ENCODE measurements around the gene CXCL1. TPM values are rescaled to one million over a fixed set of nuclear protein-coding genes. Genes with fewer than 3 reads are reported as not detected.

Gene CXCL1
- total RNA-seq, 2 experiments from 2014 or later = not detected

DNA sequence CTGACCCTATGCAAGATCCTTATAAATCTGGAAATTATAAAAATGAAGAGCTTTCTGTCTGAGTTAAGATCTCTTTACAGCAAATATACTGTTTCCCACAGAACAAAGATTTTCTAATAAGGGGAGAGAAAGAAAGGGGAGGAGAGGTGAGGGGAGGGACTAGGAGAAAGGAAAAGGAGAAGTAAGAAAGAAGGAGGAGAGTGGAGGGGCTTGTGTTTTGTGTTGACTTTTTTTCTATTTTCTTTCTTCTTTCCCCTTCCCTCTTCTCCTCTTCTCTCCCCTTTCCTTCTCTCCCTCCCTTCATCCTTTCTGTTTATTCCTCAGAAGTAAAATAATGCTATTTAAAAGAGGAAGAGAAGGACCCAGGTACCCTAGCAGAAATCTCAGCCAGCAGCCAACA lies 26.5 kb upstream of the CXCL1 start:
- ChIA-PET CTCF (no interaction called here), POLR2A (no interaction called here)
- Mint-ChIP-seq H3K4me1 (no peaks in the 10 kb centered on the region), H3K4me3 (no peak overlapping the region), H3K27me3 (no peaks in the 10 kb centered on the region), H3K9me3 (no peaks in the 10 kb centered on the region), H3K36me3 (ENCODE audit: low read depth) (no peaks in the 10 kb centered on the region), H3K27ac (no peak overlapping the region)
- no peak for DNase-seq

DNA sequence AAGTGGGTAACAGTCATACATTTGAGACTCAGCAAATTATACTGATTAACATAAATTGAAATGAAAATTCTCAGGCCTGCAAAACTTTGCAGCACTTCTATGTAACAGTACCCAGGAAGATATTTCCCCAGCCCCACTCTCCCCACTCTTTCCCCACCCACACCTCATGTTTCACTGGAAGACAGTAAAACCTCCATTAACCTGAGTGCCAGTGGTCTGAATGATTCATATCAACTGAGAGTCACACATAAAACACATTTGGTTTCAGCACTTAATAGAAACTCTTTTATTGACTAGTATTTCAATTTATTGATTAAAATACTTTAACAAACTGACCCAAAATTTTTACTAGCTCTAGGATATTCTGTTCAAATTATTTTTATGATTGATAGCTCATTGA lies 25.8 kb upstream of the CXCL1 start:
- ChIA-PET POLR2A (no interaction called here), CTCF (no interaction called here)
- H3K36me3 Mint-ChIP-seq (ENCODE audit: low read depth) = no peaks in the 10 kb centered on the region
- H3K27me3 Mint-ChIP-seq = no peaks in the 10 kb centered on the region
- no peaks in the 10 kb centered on the region for H3K9me3 Mint-ChIP-seq
- H3K27ac Mint-ChIP-seq = no peak overlapping the region
- no peak for DNase-seq
- no peak overlapping the region for H3K4me3 Mint-ChIP-seq
- H3K4me1 Mint-ChIP-seq = no peaks in the 10 kb centered on the region

DNA sequence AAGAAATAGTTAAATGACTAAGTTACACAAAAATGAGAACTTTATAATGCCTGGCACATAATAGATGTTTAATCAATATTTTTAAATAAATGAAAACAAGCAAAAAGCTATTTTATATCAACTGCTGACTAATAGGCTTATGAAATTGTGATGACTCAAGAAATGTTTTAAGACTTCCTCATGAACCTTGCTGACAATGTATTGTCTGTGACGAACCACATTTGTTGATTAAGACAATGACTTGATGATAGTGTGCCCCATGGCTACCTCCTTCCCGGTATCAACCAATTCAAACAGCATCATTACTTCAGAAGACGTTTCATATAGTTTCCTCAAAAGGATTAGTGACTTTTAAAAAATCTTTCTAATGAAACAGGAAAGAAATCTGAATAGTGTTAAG lies 24.8 kb upstream of the CXCL1 start:
- no peaks in the 10 kb centered on the region for H3K9me3 Mint-ChIP-seq
- CTCF ChIA-PET = no interaction called here
- H3K27me3 Mint-ChIP-seq = no peaks in the 10 kb centered on the region
- no peak for DNase-seq
- H3K27ac Mint-ChIP-seq = no peak overlapping the region
- POLR2A ChIA-PET = no interaction called here
- H3K4me1 Mint-ChIP-seq = no peaks in the 10 kb centered on the region
- no peaks in the 10 kb centered on the region for H3K36me3 Mint-ChIP-seq (ENCODE audit: low read depth)
- H3K4me3 Mint-ChIP-seq = no peak overlapping the region

DNA sequence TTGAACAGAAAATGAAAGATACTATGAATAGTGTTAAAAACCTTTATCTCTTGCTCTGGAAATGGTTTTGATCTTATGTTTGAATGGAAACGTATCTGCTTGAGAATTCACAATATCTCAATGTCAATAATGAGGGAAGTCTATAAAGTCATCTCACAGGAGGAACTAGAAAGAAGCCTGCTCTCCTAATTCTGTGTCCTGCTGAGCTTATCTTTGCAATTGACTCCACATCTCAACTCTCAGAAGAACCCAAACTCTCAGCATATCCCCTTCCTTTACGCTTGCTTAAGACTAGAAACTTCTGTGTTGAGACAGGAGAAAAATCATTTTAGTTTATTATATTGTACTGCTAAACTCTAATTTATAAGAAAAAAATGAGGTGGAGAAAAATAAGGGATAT lies 24.4 kb upstream of the CXCL1 start:
- Mint-ChIP-seq H3K27ac (no peak overlapping the region), H3K4me1 (no peaks in the 10 kb centered on the region), H3K4me3 (no peak overlapping the region), H3K9me3 (no peaks in the 10 kb centered on the region), H3K27me3 (no peaks in the 10 kb centered on the region), H3K36me3 (ENCODE audit: low read depth) (no peaks in the 10 kb centered on the region)
- ChIA-PET POLR2A (no interaction called here), CTCF (no interaction called here)
- DNase-seq = no peak

DNA sequence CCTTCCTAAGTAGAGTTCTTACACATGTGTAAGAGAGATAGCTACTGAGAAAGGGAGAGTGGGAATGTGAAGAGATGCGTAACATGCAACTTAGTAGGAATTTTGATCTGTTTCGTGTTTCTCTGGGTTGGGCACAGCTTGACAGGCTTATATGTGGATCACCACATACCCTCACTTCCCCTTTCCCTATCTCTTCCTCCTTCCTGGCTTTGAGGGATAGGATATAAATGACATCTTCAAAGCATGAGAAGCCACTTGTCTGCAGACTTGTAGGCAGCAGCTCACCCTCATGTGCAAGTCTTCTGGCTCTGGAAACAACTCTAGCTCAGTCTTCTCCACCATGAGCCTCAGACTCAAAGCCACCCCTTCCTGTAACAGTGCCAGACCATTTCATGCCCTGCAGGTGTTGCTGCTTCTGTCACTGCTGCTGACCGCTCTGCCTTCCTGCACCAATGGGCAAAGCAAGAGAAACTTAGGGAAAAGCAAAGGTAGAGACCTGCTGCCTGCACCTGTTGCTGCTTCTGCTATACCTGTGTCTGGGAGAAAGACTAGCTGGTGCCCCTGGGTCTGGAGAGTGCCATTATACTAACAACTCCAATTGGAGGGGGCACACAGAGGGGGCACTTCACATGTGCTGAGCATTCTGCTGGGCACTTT lies 21.5 kb upstream of the CXCL1 start:
- no peaks in the 10 kb centered on the region for H3K27me3 Mint-ChIP-seq
- ChIA-PET CTCF (no interaction called here), POLR2A (no interaction called here)
- no peaks in the 10 kb centered on the region for H3K4me1 Mint-ChIP-seq
- H3K27ac Mint-ChIP-seq = no peak overlapping the region
- no peaks in the 10 kb centered on the region for H3K36me3 Mint-ChIP-seq (ENCODE audit: low read depth)
- H3K9me3 Mint-ChIP-seq = no peaks in the 10 kb centered on the region
- H3K4me3 Mint-ChIP-seq = no peak overlapping the region
- no peak for DNase-seq

DNA sequence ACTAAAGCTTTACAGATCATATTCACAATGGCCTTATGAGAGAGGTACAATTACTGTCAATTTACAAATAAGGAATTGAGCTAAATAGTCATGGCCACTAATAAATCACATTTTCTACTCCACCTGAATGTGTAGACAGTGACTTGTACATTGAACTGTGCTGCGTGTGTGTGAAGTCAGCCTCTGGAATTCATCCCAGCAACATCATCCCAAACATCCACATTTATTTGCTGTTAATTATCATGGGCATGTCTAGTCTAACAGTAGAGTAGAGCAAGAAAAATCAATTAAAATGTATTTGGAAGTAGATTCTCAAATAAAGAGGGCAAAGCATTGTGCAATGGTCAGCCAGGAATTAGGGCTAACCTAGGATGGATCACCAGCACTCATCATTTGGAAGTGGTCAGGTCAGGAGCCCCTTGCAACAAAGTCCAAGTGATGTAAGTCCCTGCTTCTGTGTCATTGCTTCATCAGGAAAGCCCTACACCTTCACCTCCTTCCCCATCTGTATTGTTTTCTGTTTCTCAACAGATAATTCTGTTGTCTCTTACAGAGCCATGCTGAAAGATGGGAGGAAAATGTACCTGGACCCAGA lies 20.9 kb upstream of the CXCL1 start:
- no peak for DNase-seq
- Mint-ChIP-seq H3K27ac (no peak overlapping the region), H3K9me3 (no peaks in the 10 kb centered on the region), H3K4me1 (no peaks in the 10 kb centered on the region), H3K36me3 (ENCODE audit: low read depth) (no peaks in the 10 kb centered on the region), H3K4me3 (no peak overlapping the region), H3K27me3 (no peaks in the 10 kb centered on the region)
- POLR2A ChIA-PET = no interaction called here
- CTCF ChIA-PET = no interaction called here

DNA sequence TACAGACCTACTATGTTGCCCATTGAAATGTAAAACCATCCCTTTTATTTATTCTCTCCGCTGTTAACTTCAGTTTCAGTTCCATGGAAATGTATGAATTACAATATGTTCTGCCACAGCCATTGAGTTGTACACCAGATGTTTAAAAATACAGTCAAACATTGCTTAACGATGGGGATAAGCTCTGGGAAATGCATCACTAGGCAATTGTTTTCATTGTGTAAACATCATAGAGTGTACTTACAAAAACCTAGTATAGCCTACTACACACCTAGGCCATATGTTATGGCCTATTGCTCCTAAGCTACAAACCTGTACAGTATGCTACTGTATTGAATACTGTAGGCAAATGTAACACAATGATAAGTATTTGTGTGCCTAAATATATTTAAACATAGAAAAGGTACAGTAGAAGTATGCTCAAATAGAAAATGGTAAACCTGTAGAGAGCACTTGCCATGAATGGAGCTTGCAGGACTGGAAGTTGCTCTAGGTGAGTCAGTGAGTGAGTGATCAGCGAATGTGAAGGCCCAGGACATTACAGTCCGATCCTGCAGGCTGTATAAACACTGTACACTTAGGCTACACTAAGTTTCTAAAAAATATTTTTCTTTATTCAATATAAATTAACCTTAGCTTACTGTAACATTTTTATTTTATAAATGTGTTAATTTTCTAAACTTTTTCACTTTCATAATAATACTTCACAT lies 18.8 kb upstream of the CXCL1 start:
- no peak for DNase-seq
- H3K9me3 Mint-ChIP-seq = no peaks in the 10 kb centered on the region
- CTCF ChIA-PET = no interaction called here
- no peaks in the 10 kb centered on the region for H3K4me1 Mint-ChIP-seq
- POLR2A ChIA-PET = no interaction called here
- no peaks in the 10 kb centered on the region for H3K36me3 Mint-ChIP-seq (ENCODE audit: low read depth)
- peaks cover 3% of the 10 kb centered on the region for H3K27me3 Mint-ChIP-seq
- no peak overlapping the region for H3K4me3 Mint-ChIP-seq
- no peak overlapping the region for H3K27ac Mint-ChIP-seq

DNA sequence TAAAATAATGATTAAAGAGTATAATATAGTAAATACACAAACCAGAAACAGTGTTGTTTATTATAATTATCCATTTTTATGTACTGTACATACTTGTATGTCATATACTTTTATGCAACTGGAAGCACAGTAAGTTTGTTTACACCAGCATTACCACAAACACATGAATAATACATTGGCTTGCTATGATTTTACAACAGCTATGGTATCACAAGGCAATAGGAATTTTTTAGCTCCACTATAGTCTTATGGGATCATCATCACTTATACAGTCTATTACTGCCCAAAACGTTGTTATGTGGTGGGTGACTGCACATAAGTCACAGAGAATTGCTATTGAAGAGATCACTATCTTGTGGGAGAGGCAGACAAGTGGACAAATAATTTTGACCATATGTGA lies 17.9 kb upstream of the CXCL1 start:
- no peak for DNase-seq
- Mint-ChIP-seq H3K27ac (no peak overlapping the region), H3K27me3 (peaks cover 3% of the 10 kb centered on the region), H3K9me3 (no peaks in the 10 kb centered on the region), H3K4me3 (no peak overlapping the region), H3K4me1 (no peaks in the 10 kb centered on the region), H3K36me3 (ENCODE audit: low read depth) (no peaks in the 10 kb centered on the region)
- ChIA-PET CTCF (no interaction called here), POLR2A (no interaction called here)

DNA sequence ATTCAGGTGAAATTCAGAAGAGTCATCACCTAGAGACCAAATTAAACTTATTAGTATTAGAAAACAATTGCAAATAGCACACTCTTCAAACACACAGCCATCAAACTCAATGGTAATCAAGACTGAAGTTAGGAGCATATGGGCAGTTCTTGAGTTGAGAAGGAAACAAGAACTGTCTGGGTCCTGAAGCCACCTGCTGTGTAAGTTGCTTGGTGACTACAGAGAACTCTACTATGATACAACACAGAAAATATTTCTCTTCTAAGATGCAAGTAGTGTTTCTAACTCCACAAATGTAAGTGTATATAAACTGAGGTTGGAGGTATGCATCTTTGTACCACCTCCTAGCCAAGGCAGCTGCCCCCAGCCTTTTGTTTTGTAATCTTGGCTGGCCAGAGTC lies 16.4 kb upstream of the CXCL1 start:
- Mint-ChIP-seq H3K9me3 (no peaks in the 10 kb centered on the region), H3K27me3 (peaks cover 3% of the 10 kb centered on the region), H3K36me3 (ENCODE audit: low read depth) (no peaks in the 10 kb centered on the region), H3K27ac (no peak overlapping the region), H3K4me3 (no peak overlapping the region), H3K4me1 (no peaks in the 10 kb centered on the region)
- ChIA-PET CTCF (no interaction called here), POLR2A (no interaction called here)
- no peak for DNase-seq

DNA sequence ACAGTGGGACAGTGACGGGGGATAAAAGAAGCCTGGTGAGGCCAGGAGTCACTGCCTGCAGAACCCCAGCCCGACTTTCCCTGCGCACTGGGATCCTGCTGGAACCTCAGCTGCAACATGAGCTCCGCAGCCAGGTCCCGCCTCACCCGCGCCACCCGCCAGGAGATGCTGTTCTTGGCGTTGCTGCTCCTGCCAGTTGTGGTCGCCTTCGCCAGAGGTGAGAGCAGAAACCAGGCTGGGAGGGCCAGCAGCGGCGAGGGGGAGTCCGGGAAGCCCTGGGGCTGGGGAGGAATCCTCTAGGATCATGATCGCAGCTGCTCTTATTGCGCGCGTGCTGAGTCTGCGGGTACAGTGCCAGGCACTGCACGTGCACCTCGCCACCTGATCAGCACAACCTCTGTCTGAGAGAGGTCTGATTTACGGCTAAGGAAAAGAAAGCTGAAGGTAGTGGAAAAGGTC lies 15.9 kb upstream of the CXCL1 start, which contains the start of gene PF4V1:
PF4V1 (plus strand) TSS at position 51 of the 459 bp plus-strand sequence; CDS start at position 118, 67 bp downstream.
- Mint-ChIP-seq H3K27me3 (peaks cover 3% of the 10 kb centered on the region), H3K9me3 (no peaks in the 10 kb centered on the region), H3K27ac (no peak within 1 kb of the TSS), H3K4me3 (no peak within 1 kb of the TSS), H3K36me3 (ENCODE audit: low read depth) (no peaks in the 10 kb centered on the region), H3K4me1 (no peaks in the 10 kb centered on the region)
- DNase-seq = no peak
- ChIA-PET CTCF (no interaction called here), POLR2A (no interaction called here)

DNA sequence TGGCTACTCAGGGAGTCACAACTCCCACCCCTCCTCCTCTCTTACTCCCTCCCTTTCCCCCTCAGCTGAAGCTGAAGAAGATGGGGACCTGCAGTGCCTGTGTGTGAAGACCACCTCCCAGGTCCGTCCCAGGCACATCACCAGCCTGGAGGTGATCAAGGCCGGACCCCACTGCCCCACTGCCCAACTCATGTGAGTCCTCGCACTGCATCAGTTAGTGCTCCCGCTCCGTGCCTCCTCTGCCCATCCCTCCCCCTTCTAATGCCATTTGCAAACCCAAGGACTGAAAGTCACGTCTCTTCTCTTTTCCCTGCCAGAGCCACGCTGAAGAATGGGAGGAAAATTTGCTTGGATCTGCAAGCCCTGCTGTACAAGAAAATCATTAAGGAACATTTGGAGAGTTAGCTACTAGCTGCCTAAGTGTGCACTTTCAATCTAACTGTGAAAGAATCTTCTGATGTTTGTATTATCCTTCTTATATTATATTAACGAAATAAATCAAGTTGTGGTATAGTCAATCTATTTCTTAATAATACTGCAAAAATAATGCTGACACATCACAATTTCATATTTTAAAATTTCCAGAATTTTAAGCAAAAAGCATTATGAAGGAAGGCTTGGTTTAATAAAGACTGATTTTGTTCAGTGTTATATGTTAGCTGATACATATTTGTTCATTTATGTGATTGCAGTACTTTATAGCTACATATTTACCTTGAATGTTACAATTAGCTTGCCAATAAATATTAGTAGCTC lies 15.3 kb upstream of the CXCL1 start:
- ChIA-PET POLR2A (no interaction called here), CTCF (no interaction called here)

DNA sequence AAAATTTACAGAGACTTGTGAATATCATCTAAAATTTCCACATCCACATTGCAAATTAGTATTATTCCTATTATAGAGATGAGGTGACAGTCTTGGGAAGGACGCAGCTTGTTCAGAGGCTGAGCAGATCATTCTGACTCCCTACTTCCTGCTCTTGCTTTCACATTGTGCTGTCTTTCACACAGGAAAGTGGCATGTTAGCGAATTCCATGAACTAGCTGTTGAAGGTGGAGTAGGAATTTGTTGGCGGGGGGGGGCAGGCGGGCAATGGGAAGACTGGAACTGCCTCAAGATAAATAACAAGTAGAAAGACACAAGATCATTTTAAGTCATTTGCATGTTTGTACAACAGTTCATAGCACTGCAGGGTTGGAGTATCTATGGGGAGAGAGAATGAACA lies 13.8 kb upstream of the CXCL1 start:
- CTCF ChIA-PET = no interaction called here
- H3K27me3 Mint-ChIP-seq = peaks cover 3% of the 10 kb centered on the region
- H3K36me3 Mint-ChIP-seq (ENCODE audit: low read depth) = no peaks in the 10 kb centered on the region
- no peaks in the 10 kb centered on the region for H3K9me3 Mint-ChIP-seq
- no peak overlapping the region for H3K27ac Mint-ChIP-seq
- no peak overlapping the region for H3K4me3 Mint-ChIP-seq
- H3K4me1 Mint-ChIP-seq = no peaks in the 10 kb centered on the region
- DNase-seq = no peak
- POLR2A ChIA-PET = no interaction called here

More for the DNA sequence above, 15.3 kb upstream of the CXCL1 start:
- Mint-ChIP-seq H3K27ac (no peak overlapping the region), H3K4me1 (no peaks in the 10 kb centered on the region), H3K4me3 (no peak overlapping the region), H3K36me3 (ENCODE audit: low read depth) (no peaks in the 10 kb centered on the region), H3K27me3 (peaks cover 3% of the 10 kb centered on the region), H3K9me3 (no peaks in the 10 kb centered on the region)
- DNase-seq = no peak

DNA sequence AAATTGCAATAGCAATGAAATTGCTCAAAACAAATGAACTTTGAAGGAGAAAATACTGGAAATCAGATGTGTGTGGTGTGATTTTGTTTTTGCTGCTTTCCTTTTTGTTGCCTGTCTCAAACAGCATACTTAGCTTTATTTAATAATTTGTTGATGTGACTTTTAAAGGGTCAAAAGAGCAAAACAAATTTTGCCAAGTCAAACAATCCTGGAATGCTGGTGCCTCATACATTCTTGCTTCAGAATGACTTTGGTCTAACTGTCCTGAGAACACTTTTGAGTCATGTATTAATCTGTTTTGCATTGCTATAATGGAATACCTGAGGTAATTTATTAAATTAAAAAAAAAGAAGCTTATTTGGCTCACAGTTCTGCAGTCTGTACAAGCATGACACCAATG lies 12.7 kb upstream of the CXCL1 start:
- no peak for DNase-seq
- Mint-ChIP-seq H3K27me3 (peaks cover 3% of the 10 kb centered on the region), H3K9me3 (no peaks in the 10 kb centered on the region), H3K36me3 (ENCODE audit: low read depth) (no peaks in the 10 kb centered on the region), H3K4me1 (no peaks in the 10 kb centered on the region), H3K4me3 (no peak overlapping the region), H3K27ac (no peak overlapping the region)
- POLR2A ChIA-PET = no interaction called here
- CTCF ChIA-PET = no interaction called here
